GM12873 (cell line): ENCODE measurements around the gene EXOC4.

Source experiments
- CTCF ChIP-seq: IDR thresholded peaks from 2 replicates; pipeline ENCODE4 v1.5.1; 2012; ENCODE audit warnings: low read depth, mild to moderate bottlenecking, moderate library complexity, low read length, control low read depth; ENCODE audit not compliant: insufficient read depth; ENCODE audit errors: missing control alignments

The EXOC4 gene

GRCh38 chr7:133448012-133448411 lies 195.1 kb downstream of the EXOC4 start:
- no peak for TF ChIP-seq CTCF

- TF ChIP-seq CTCF = no peak
These were observed 199.7 kb downstream of the EXOC4 start for GRCh38 chr7:133452577-133452976.

GRCh38 chr7:133458688-133459087 lies 205.8 kb downstream of the EXOC4 start:
- TF ChIP-seq CTCF = no peak

GRCh38 chr7:133461421-133461820 lies 208.5 kb downstream of the EXOC4 start:
- no peak for TF ChIP-seq CTCF

- no peak for TF ChIP-seq CTCF
These were observed 222.8 kb downstream of the EXOC4 start for GRCh38 chr7:133475655-133476054.

- TF ChIP-seq CTCF = no peak
These were observed 224.9 kb downstream of the EXOC4 start for GRCh38 chr7:133477791-133478190.

- TF ChIP-seq CTCF = no peak
These were observed 225.8 kb downstream of the EXOC4 start for GRCh38 chr7:133478591-133479135.
